B cell (primary cell): ENCODE data around the gene BZW1.

Source experiments
- CTCF ChIP-seq: fragments of 200-600 bp; IDR thresholded peaks from one replicate; pipeline ENCODE4 v1.8.0; 2022; ENCODE audit warnings: antibody characterized with exemption, mild to moderate bottlenecking
- EZH2 ChIP-seq: IDR thresholded peaks from 2 replicates; pipeline ENCODE4 v1.6.1; 2012; ENCODE audit warnings: borderline replicate concordance, low read depth, mild to moderate bottlenecking, moderate library complexity, low read length; ENCODE audit not compliant: insufficient read depth, poor library complexity, severe bottlenecking

- TF ChIP-seq CTCF (no peak), EZH2 (no peak)
These were observed 14.4 kb upstream of the BZW1 start for GRCh38 chr2:200797242-200797770.
